HCT116 (cell line): ENCODE results near the gene AKAP9.

Experiments used
- ATF3 ChIP-seq: IDR thresholded peaks from 2 replicates; pipeline ENCODE4 v1.6.1; 2012
- CEBPB ChIP-seq: IDR thresholded peaks from 2 replicates; pipeline ENCODE4 v1.6.1; 2012; ENCODE audit warnings: low read depth
- CTCF ChIP-seq, 3 experiments: fragments of 200-600 bp in 1 of 3; sonication (generic) in 1 of 3; IDR thresholded peaks in 2 of 3; conservative IDR thresholded peaks in 1 of 3; 2 replicates each; pipeline ENCODE4 v1.5.1; 2012 to 2017; ENCODE audit warnings: low read depth in 2 of 3, low read length in 2 of 3, antibody characterized with exemption in 1 of 3, borderline replicate concordance in 1 of 3, control low read depth in 1 of 3, mild to moderate bottlenecking in 1 of 3, mixed read lengths in 1 of 3, mixed run types in 1 of 3, moderate library complexity in 1 of 3; ENCODE audit not compliant: insufficient read depth in 1 of 3
- EZH2 ChIP-seq: fragments of 200-600 bp; sonication (generic); IDR thresholded peaks from 2 replicates; pipeline ENCODE4 v1.6.1; 2017; ENCODE audit warnings: antibody characterized with exemption, mixed run types
- POLR2A ChIP-seq: IDR thresholded peaks from 2 replicates; pipeline ENCODE4 v1.7.0; 2011; ENCODE audit warnings: borderline replicate concordance; ENCODE audit not compliant: insufficient read depth, insufficient read length; ENCODE audit errors: extremely low read depth
- REST ChIP-seq: IDR thresholded peaks from 2 replicates; pipeline ENCODE4 v1.6.1; 2012; ENCODE audit warnings: low read depth
- SP1 ChIP-seq: IDR thresholded peaks from 2 replicates; pipeline ENCODE4 v1.6.1; 2012; ENCODE audit warnings: low read depth

GRCh38 chr7:91995391-91996105 is 54.9 kb downstream of the AKAP9 start:
- TF ChIP-seq CEBPB (no peak), CTCF (IDR thresholded peaks at IDR 0.05 in 2 of 3, conservative IDR thresholded peaks at IDR 0.05 in 1 of 3; ENCODE audit: borderline replicate concordance in 1 of 3, insufficient read depth in 1 of 3, low read depth in 2 of 3, low read length in 2 of 3) (no peak), EZH2 (no peak), SP1 (no peak), REST (no peak), POLR2A (no peak), ATF3 (no peak)
